Measurements from ENCODE around the gene CDYL2.

DNA sequence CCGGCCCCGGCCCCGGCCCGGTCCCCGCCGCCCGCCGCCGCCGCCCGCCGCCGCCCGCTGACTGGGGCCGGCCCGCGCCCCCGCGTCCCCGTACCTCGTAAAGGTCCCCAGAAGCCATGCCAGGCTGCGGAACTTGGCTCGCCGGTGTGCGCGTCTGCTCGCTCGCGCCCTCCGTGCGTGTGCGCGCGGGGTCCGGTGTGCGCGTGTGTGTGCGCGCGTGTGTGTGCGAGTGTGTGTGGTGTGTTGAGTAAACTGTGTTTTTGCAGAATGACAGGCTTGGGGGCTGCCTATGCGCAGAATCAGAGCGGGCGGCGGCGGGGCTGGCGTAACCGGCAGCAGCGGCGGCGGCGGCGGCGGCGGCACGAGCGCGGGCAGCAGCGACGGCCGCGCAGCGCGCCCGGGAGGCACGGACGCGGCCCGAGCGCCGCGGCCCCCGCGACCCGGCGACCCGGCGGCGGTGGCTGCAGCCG lies 307 bp downstream of the CDYL2 start:
- no peak for TF ChIP-seq CTCF (IDR thresholded peaks at IDR 0.05)
- no peak for TF ChIP-seq POLR2A (IDR thresholded peaks at IDR 0.05)
- no peak for TF ChIP-seq POLR2AphosphoS5 (IDR thresholded peaks at IDR 0.05)
- TF ChIP-seq EP300 (IDR thresholded peaks at IDR 0.05), result no peak

All from stomach (tissue), 4 donors.